Heart right ventricle (tissue), 16 donors: ENCODE data around the gene COL6A2. TPM values are rescaled to one million over a fixed set of nuclear protein-coding genes. Genes with fewer than 3 reads are reported as not detected.

Source experiments
- ATAC-seq, 8 donors: fragments of 200-7000 bp; cut with Tn5 transposase; one replicate each; pipeline ENCODE4 v1.9.1; 2020; ENCODE audit warnings: mild to moderate bottlenecking in 8 of 8, moderate library complexity in 8 of 8, moderate number of reproducible peaks in 1 of 8
- DNase-seq, 2 donors: peaks; one replicate each; pipeline ENCODE4 v3.0.0-alpha.2; 2020
- H3K27ac ChIP-seq, 10 donors: fragments of 200-600 bp; sonication (generic) in 2 of 10; one replicate each; pipeline versions ENCODE4 v1.5.0 to v1.8.0; 2020 to 2022; ENCODE audit warnings: mild to moderate bottlenecking in 3 of 10
- H3K27me3 ChIP-seq, 7 donors: fragments of 200-600 bp; one replicate each; pipeline ENCODE4 v1.8.0; 2021 to 2022; ENCODE audit warnings: mild to moderate bottlenecking in 2 of 7
- H3K36me3 ChIP-seq, 9 donors: fragments of 200-600 bp; sonication (generic) in 1 of 9; one replicate each; pipeline versions ENCODE4 v1.5.0 to v1.8.0; 2020 to 2022; ENCODE audit warnings: mild to moderate bottlenecking in 2 of 9
- H3K4me1 ChIP-seq, 9 donors: fragments of 200-600 bp; sonication (generic) in 1 of 9; one replicate each; pipeline versions ENCODE4 v1.5.0 to v1.8.0; 2020 to 2022; ENCODE audit warnings: mild to moderate bottlenecking in 4 of 9
- H3K4me3 ChIP-seq, 10 donors: fragments of 200-600 bp; sonication (generic) in 2 of 10; one replicate each; pipeline versions ENCODE4 v1.5.0 to v1.8.0; 2020 to 2022; ENCODE audit warnings: mild to moderate bottlenecking in 7 of 10, moderate library complexity in 2 of 10
- H3K9me3 ChIP-seq, 11 donors: fragments of 200-600 bp in 10 of 11; sonication (generic) in 2 of 11; one replicate each; pipeline versions ENCODE4 v1.5.0 to v1.8.0; 2013 to 2022; ENCODE audit warnings: mild to moderate bottlenecking in 2 of 11, control low read depth in 1 of 11, moderate library complexity in 1 of 11
- WGBS, 2 donors: extraction: QIAGEN DNeasy Blood & Tissue Kit; methylation state at CpG; one replicate each; pipeline ENCODE4 v1.1.7; 2013; ENCODE audit warnings: inconsistent platforms in 1 of 2; 5-methylcytosine and 5-hydroxymethylcytosine counted together
- intact Hi-C, 10 donors: fragments of 100-400 bp; cut with DNase I; formaldehyde crosslinking; loops; one replicate each; pipeline versions ENCODE4 v1.11.1 to v1.14.2; 2022
- polyA plus RNA-seq, 2 donors: library from polyadenylated mRNA; stranded (reverse); fragments of 200-250 nt; gene quantifications; one replicate each; pipeline ENCODE4 v1.2.3, GENCODE V29; 2013
- total RNA-seq, 10 donors: library from RNA; stranded (reverse); fragmentation: NEBNext Ultra II Directional in 3 of 10; extraction: Animal tissue kit (Norgen Biotek cat#: 25700) in 3 of 10; gene quantifications; one replicate each; pipeline versions ENCODE4 v1.2.1 to v1.2.4, GENCODE V29; 2021 to 2023
- TF ChIP-seq, protein P1 (sequence below), 9 donors: fragments of 200-600 bp; sonication (generic) in 2 of 9; IDR thresholded peaks; one replicate each; pipeline versions ENCODE4 v1.5.0 to v1.8.0; 2021 to 2022; ENCODE audit warnings: antibody characterized with exemption in 9 of 9, mild to moderate bottlenecking in 5 of 9, moderate library complexity in 1 of 9
- donor health status: Arrhythmogenic right ventricular cardiomyopathy.
- donor health status: ischemic (EF 13 %, LVEDD 7.1; RV severe dilation, severe dysfunction).
- donor health status: healthy with polysubstance abuse.
- donor health status: DM: no; HTN: yes; CAD: no.
- donor health status: DM: no; HTN: no; CAD: no.
- donor health status: ischemic (EF 25% LVEDD 6.9; RV normal size, moderate dysfunction).
- donor health status: ischemic (EF 25% LVEDD 5.7; RV mildly dilated, moderate dysfunction).
- donor health status: healthy.
- donor health status: DM: yes; HTN: yes; CAD: no.
- donor health status: Ischemic cardiomyopathy.
- donor health status: ischemic (EF 35%, LVEDD 5.7; RV mildly dilated, moderate dysfunction).
- donor health status: nonischemic (EF 11% LVEDD 7.7; RV severe dilation, severe dysfunction).
- donor health status: DM: yes; HTN: yes; CAD: no.
- donor health status: PGD.
- donor health status: ischemic (EF 29% LVEDD 5.4; RV normal size, mild dysfunction).
- donor health status: nonischemic (EF 23%, LVEDD 6.1; RV moderate dilation, normal function).

COL6A2 gene
- total and polyA plus RNA-seq, 12 donors = 76.6 to 370 (median 162) TPM

GRCh38 chr21:46113497-46114176 lies 15.7 kb downstream of the COL6A2 start:
- H3K36me3 ChIP-seq = peaks cover 12 to 89% (median 54%) of the 10 kb centered on the region in 9 donors
- H3K27ac ChIP-seq = no peak overlapping the region
- no peaks in the 10 kb centered on the region for H3K27me3 ChIP-seq
- ATAC-seq (no peak), DNase-seq (peak in 1 of 2 donors; percentile 2)
- TF ChIP-seq, protein P1, sequence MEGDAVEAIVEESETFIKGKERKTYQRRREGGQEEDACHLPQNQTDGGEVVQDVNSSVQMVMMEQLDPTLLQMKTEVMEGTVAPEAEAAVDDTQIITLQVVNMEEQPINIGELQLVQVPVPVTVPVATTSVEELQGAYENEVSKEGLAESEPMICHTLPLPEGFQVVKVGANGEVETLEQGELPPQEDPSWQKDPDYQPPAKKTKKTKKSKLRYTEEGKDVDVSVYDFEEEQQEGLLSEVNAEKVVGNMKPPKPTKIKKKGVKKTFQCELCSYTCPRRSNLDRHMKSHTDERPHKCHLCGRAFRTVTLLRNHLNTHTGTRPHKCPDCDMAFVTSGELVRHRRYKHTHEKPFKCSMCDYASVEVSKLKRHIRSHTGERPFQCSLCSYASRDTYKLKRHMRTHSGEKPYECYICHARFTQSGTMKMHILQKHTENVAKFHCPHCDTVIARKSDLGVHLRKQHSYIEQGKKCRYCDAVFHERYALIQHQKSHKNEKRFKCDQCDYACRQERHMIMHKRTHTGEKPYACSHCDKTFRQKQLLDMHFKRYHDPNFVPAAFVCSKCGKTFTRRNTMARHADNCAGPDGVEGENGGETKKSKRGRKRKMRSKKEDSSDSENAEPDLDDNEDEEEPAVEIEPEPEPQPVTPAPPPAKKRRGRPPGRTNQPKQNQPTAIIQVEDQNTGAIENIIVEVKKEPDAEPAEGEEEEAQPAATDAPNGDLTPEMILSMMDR (IDR thresholded peaks at IDR 0.05) = no peak
- no peak overlapping the region for H3K4me3 ChIP-seq
- WGBS, 2 donors = 96 to 97% methylated on average over 16 of the region's 16 CpGs
- peaks cover 0 to 11% (median 0%) of the 10 kb centered on the region in 11 donors for H3K9me3 ChIP-seq
- peaks cover 10 to 27% (median 16%) of the 10 kb centered on the region in 9 donors for H3K4me1 ChIP-seq
- intact Hi-C loops = loop anchor here in 2 of 10 donors (5.0 to 10.0 kb wide), 2 partner anchors 51 to 119 kb away; no protein-coding TSS in a partner anchor

DNA sequence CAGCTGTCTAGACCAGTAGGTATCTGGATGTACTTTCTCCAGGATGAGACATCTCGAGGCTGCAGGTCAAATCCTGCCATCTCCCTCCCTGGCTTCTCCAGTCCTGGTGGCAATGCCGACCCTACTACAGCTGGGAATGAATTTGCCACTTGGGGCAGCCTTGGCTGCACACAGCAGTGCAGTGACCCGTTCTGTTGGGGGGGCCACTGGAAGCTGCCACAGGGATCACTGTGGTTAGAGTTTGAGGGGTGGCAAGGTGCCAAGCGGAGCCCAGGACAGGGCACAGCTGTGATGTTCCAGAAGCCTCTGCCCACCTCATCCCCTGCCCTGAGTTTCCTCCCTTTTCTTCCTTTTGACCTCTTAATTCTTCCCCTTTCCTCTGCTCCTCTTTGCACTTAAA lies 17.1 kb downstream of the COL6A2 start:
- 93 to 97% methylated on average over 4 of the region's 4 CpGs for WGBS, 2 donors
- ATAC-seq = no peak
- intact Hi-C loops = loop anchor here in 2 of 10 donors (5.0 to 10.0 kb wide), 2 partner anchors 53 to 120 kb away; no protein-coding TSS in a partner anchor
- Histone ChIP-seq H3K36me3 (peaks cover 14 to 97% (median 61%) of the 10 kb centered on the region in 9 donors), H3K4me3 (no peak overlapping the region), H3K4me1 (peaks cover 1 to 14% (median 8%) of the 10 kb centered on the region in 9 donors), H3K27me3 (no peaks in the 10 kb centered on the region), H3K9me3 (peaks cover 0 to 11% (median 0%) of the 10 kb centered on the region in 11 donors), H3K27ac (peak overlapping the region in 1 of 10 donors; percentile 26)
- TF ChIP-seq, protein P1 (IDR thresholded peaks at IDR 0.05) = no peak
- DNase-seq = peak in 1 of 2 donors; percentile 3

GRCh38 chr21:46115441-46116188 lies 17.7 kb downstream of the COL6A2 start:
- Histone ChIP-seq H3K4me3 (no peak overlapping the region), H3K27me3 (no peaks in the 10 kb centered on the region), H3K27ac (no peak overlapping the region), H3K36me3 (peaks cover 14 to 97% (median 67%) of the 10 kb centered on the region in 9 donors), H3K9me3 (peaks cover 0 to 11% (median 0%) of the 10 kb centered on the region in 11 donors), H3K4me1 (peaks cover 0 to 7% (median 5%) of the 10 kb centered on the region in 9 donors)
- intact Hi-C loops = loop anchor here in 1 of 10 donors (10.0 kb wide), 1 partner anchor 121 kb away; no protein-coding TSS in a partner anchor
- no peak for ATAC-seq
- WGBS, 2 donors = 93 to 95% methylated on average over 17 of the region's 17 CpGs
- TF ChIP-seq, protein P1 (IDR thresholded peaks at IDR 0.05) = no peak
- peak; percentile 1 to 8 for DNase-seq

DNA sequence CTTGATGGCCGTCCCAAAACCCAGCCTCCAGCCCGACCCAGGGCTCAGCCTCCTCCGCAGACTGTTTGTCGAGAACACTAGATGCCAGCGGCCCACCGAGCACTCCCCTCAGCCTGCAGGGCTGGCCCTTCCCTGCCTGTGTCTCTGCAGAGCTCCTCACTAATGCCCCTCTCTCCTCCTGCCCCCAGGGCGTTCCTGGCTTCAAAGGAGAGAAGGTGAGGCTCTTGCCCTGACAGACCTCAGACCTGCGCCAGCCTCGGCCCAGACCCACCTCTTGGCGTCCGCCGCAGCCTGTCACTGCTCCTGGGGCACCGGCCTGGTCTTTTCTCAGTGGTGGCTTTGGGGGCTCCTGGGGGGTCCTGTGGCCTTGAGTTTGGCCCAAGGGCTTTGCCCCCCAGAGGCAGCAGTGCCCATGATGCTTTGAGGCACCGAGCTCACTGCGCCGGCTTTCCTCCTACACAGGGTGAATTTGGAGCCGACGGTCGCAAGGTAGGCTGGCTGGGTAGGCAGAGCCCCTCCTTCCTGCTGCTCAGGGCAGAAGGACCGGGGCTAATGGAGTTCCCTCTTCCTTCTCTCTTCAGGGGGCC lies 18.4 kb downstream of the COL6A2 start:
- peaks cover 14 to 97% (median 74%) of the 10 kb centered on the region in 9 donors for H3K36me3 ChIP-seq
- intact Hi-C loops = loop anchor here in 1 of 10 donors (10.0 kb wide), 1 partner anchor 121 kb away; no protein-coding TSS in a partner anchor
- no peak overlapping the region for H3K27ac ChIP-seq

More for the DNA sequence above, 18.4 kb downstream of the COL6A2 start:
- Histone ChIP-seq H3K9me3 (peaks cover 0 to 11% (median 0%) of the 10 kb centered on the region in 11 donors), H3K4me3 (no peak overlapping the region), H3K4me1 (peaks cover 0 to under 1% (median 0%) of the 10 kb centered on the region in 9 donors), H3K27me3 (no peaks in the 10 kb centered on the region)
- TF ChIP-seq, protein P1 (IDR thresholded peaks at IDR 0.05) = no peak
- WGBS, 2 donors = 88 to 92% methylated on average over 20 of the region's 20 CpGs
- DNase-seq = peak in 1 of 2 donors; percentile 3
- no peak for ATAC-seq
